ENCODE measurements around the gene LAMB1. TPM values are rescaled to one million over a fixed set of nuclear protein-coding genes. Genes with fewer than 3 reads are reported as not detected.
"Not testable (repeated sequence)": the region's sequence is repeated elsewhere in the genome, so short reads cannot be mapped to it uniquely, and the experiment has no call there.

LAMB1 gene
- total RNA-seq, 1 donor from 2014 or later, result 104 TPM

- no peak for TF ChIP-seq CTCF (IDR thresholded peaks at IDR 0.05)
These were observed 113.0 kb downstream of the LAMB1 start for GRCh38 chr7:107889992-107890391.

GRCh38 chr7:107887827-107888226 is 115.1 kb downstream of the LAMB1 start:
- H3K27ac ChIP-seq; H3K9me3 ChIP-seq; H3K27me3 ChIP-seq (ENCODE audit: low read depth); intact Hi-C loops (cut with DNase I); H3K4me3 ChIP-seq; DNase-seq; H3K36me3 ChIP-seq; ATAC-seq: not testable (repeated sequence)
- H3K4me1 ChIP-seq, result peaks cover 12% of the 10 kb centered on the region

More at GRCh38 chr7:107889992-107890391, 113.0 kb downstream of the LAMB1 start:
- peak overlapping the region; percentile 70 for H3K4me3 ChIP-seq
- ATAC-seq, result no peak
- peak overlapping the region; percentile 96 for H3K27ac ChIP-seq
- intact Hi-C loops (cut with DNase I), result no loop called here
- peaks cover 14% of the 10 kb centered on the region for H3K36me3 ChIP-seq
- H3K27me3 ChIP-seq (ENCODE audit: low read depth), result no peaks in the 10 kb centered on the region
- DNase-seq, result no peak
- peaks cover 26% of the 10 kb centered on the region for H3K4me1 ChIP-seq
- H3K9me3 ChIP-seq, result no peaks in the 10 kb centered on the region

DNA sequence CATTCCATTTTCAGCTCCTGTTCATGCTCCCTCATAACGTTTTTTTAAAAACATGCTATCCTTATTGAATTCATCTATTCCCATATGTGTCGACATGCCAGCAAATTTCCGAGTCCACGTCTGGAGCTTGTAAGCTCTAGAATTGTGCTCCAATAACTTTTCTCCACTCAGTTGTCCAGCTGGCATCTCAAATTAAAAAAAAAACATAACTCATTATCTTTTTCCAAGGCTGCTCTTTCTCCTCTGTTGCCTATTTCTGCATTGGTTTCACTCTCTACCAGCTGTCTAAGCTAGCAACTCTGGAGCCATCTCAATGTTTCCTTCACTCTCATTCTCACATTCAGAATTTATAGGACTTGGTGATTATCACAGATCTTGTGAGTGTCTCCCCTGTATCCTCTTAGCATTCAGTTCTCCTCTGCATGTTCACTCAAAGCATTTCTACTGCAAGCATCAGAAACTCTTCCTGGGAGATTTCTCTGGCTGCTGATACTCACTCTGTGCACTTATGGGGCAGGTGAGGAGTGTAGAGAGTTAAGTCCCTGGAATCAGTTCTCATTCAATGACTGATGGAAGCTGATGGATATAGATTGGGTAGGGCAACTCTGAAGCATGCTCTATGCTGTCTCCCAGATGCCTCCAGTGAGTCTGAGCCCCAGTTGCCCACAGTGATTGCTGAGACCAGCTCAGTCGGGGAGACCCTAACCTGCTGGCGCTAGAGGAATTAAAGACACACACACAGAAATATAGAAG is 118.7 kb downstream of the LAMB1 start:
- intact Hi-C loops (cut with DNase I), result no loop called here
- Histone ChIP-seq H3K27ac (no peak overlapping the region), H3K4me1 (peaks cover under 1% of the 10 kb centered on the region), H3K27me3 (ENCODE audit: low read depth) (no peaks in the 10 kb centered on the region), H3K9me3 (no peaks in the 10 kb centered on the region), H3K4me3 (no peak overlapping the region), H3K36me3 (no peaks in the 10 kb centered on the region)
- DNase-seq, result no peak
- no peak for TF ChIP-seq CTCF (IDR thresholded peaks at IDR 0.05)
- ATAC-seq, result no peak

- intact Hi-C loops (cut with DNase I), result no loop called here
- H3K9me3 ChIP-seq, result no peaks in the 10 kb centered on the region
- no peak for ATAC-seq
- no peak for TF ChIP-seq CTCF (IDR thresholded peaks at IDR 0.05)
- H3K36me3 ChIP-seq, result no peaks in the 10 kb centered on the region
- no peak for DNase-seq
- no peak overlapping the region for H3K4me3 ChIP-seq
- H3K27ac ChIP-seq, result no peak overlapping the region
- no peaks in the 10 kb centered on the region for H3K27me3 ChIP-seq (ENCODE audit: low read depth)
- peaks cover 8% of the 10 kb centered on the region for H3K4me1 ChIP-seq
These were observed 120.2 kb downstream of the LAMB1 start for GRCh38 chr7:107882766-107883165.

GRCh38 chr7:107879400-107880035 is 123.4 kb downstream of the LAMB1 start:
- DNase-seq, result no peak
- Histone ChIP-seq H3K4me1 (peaks cover 26% of the 10 kb centered on the region), H3K9me3 (no peaks in the 10 kb centered on the region), H3K36me3 (no peaks in the 10 kb centered on the region), H3K27ac (no peak overlapping the region), H3K4me3 (no peak overlapping the region), H3K27me3 (ENCODE audit: low read depth) (no peaks in the 10 kb centered on the region)
- intact Hi-C loops (cut with DNase I), result loop anchor here (10.0 kb wide), 1 partner anchor 135 kb away; the partner anchor contains the start of gene CBLL1
- ATAC-seq, result peak; percentile 80 to 83
- peak; percentile 72 for TF ChIP-seq CTCF (IDR thresholded peaks at IDR 0.05)

- no peak for DNase-seq
- peaks cover 26% of the 10 kb centered on the region for H3K4me1 ChIP-seq
- no peak for TF ChIP-seq CTCF (IDR thresholded peaks at IDR 0.05)
- H3K9me3 ChIP-seq, result no peaks in the 10 kb centered on the region
- no peaks in the 10 kb centered on the region for H3K27me3 ChIP-seq (ENCODE audit: low read depth)
- no peak overlapping the region for H3K27ac ChIP-seq
- no peaks in the 10 kb centered on the region for H3K36me3 ChIP-seq
- intact Hi-C loops (cut with DNase I), result loop anchor here (10.0 kb wide), 1 partner anchor 134 kb away; the partner anchor contains the start of gene CBLL1
- H3K4me3 ChIP-seq, result no peak overlapping the region
- peak in 1 of 2 donors; percentile 49 for ATAC-seq
These were observed 124.3 kb downstream of the LAMB1 start for GRCh38 chr7:107878636-107879035.

Data from lower lobe of right lung (tissue), 2 donors.